Right lobe of liver (tissue), 6 donors: ENCODE data around the gene MAP7. TPM values are rescaled to one million over a fixed set of nuclear protein-coding genes. Genes with fewer than 3 reads are reported as not detected.

Experiments
- ATAC-seq, 4 donors: fragments of 200-7000 bp; cut with Tn5 transposase; one replicate each; pipeline ENCODE4 v1.9.1; 2020; ENCODE audit warnings: mild to moderate bottlenecking in 4 of 4, moderate library complexity in 4 of 4
- DNase-seq, 3 donors: peaks; one replicate each; pipeline ENCODE4 v3.0.0-alpha.2; 2020
- H3K27ac ChIP-seq, 3 donors: fragments of 200-600 bp; one replicate each; pipeline ENCODE4 v1.8.0; 2022
- H3K27me3 ChIP-seq, 2 donors: fragments of 200-600 bp; one replicate each; pipeline ENCODE4 v1.8.0; 2022
- H3K36me3 ChIP-seq, 4 donors: fragments of 200-600 bp; sonication (generic) in 1 of 4; one replicate each; pipeline versions ENCODE4 v1.5.1 to v1.8.0; 2017 to 2022; ENCODE audit warnings: control low read depth in 1 of 4
- H3K4me1 ChIP-seq, 4 donors: fragments of 200-600 bp; sonication (generic) in 1 of 4; one replicate each; pipeline versions ENCODE4 v1.5.1 to v1.8.0; 2017 to 2022; ENCODE audit warnings: control low read depth in 1 of 4
- H3K4me3 ChIP-seq, 3 donors: fragments of 200-600 bp; one replicate each; pipeline ENCODE4 v1.8.0; 2022
- H3K9me3 ChIP-seq, 4 donors: fragments of 200-600 bp; sonication (generic) in 1 of 4; one replicate each; pipeline versions ENCODE4 v1.5.1 to v1.8.0; 2017 to 2022; ENCODE audit warnings: control low read depth in 1 of 4
- CTCF ChIP-seq, 4 donors: fragments of 200-600 bp in 3 of 4; fragments of 450-650 bp in 1 of 4; IDR thresholded peaks; one replicate each; pipeline versions ENCODE4 v1.5.1 to v1.8.0; 2016 to 2022; ENCODE audit warnings: antibody characterized with exemption in 4 of 4, mild to moderate bottlenecking in 2 of 4
- POLR2A ChIP-seq: fragments of 450-650 bp; IDR thresholded peaks from one replicate; pipeline ENCODE4 v1.6.1; 2017; ENCODE audit warnings: antibody characterized with exemption, mild to moderate bottlenecking
- WGBS: methylation state at CpG from one replicate; pipeline ENCODE4 v1.1.6; 2018; ENCODE audit warnings: low coverage, low lambda C conversion rate; ENCODE audit not compliant: insufficient coverage; ENCODE audit errors: missing lambda C conversion rate; 5-methylcytosine and 5-hydroxymethylcytosine counted together
- intact Hi-C, 2 donors: fragments of 100-400 bp; cut with DNase I; formaldehyde crosslinking; loops; one replicate each; pipeline versions ENCODE4 v1.11.2 to v1.14.1; 2022
- total RNA-seq, 6 experiments: library from RNA; depleted of rRNA in 2 of 6; stranded (reverse); fragments of >200 nt in 2 of 6; fragmentation: NEBNext Ultra II Directional in 3 of 6; extraction: Animal tissue kit (Norgen Biotek cat#: 25700) in 3 of 6; gene quantifications; one replicate each; pipeline versions ENCODE4 v1.1.0 to v1.2.4, GENCODE V29; 2016 to 2023
- donor health status: DM: no; HTN: yes; CAD: no.
- donor health status: DM: no; HTN: no; CAD: no.
- donor health status: DM: no; HTN: no; CAD: no.
- donor health status: DM: no; HTN: yes; CAD: no.
- donor health status: DM: no; HTN: yes; CAD: no.

The MAP7 gene
- total RNA-seq, 6 experiments from 2014 or later = 14.8 to 20.9 (median 17.9) TPM

GRCh38 chr6:136371959-136372358 is 178.3 kb downstream of the MAP7 start:
- intact Hi-C loops = no loop called here
- TF ChIP-seq POLR2A (no peak), CTCF (IDR thresholded peaks at IDR 0.05) (no peak)
- peaks cover 0 to 6% (median 0%) of the 10 kb centered on the region in 4 donors for H3K36me3 ChIP-seq
- no peak overlapping the region for H3K4me3 ChIP-seq
- DNase-seq (no peak), ATAC-seq (no peak)
- H3K27me3 ChIP-seq = no peaks in the 10 kb centered on the region
- no peak overlapping the region for H3K27ac ChIP-seq
- no peaks in the 10 kb centered on the region for H3K4me1 ChIP-seq
- no peaks in the 10 kb centered on the region for H3K9me3 ChIP-seq
- WGBS = 41% methylated on average over 2 of the region's 2 CpGs

GRCh38 chr6:136370988-136371728 is 179.1 kb downstream of the MAP7 start:
- Histone ChIP-seq H3K27me3 (no peaks in the 10 kb centered on the region), H3K4me1 (no peaks in the 10 kb centered on the region), H3K9me3 (no peaks in the 10 kb centered on the region), H3K4me3 (no peak overlapping the region), H3K36me3 (peaks cover 0 to 6% (median 0%) of the 10 kb centered on the region in 4 donors), H3K27ac (no peak overlapping the region)
- intact Hi-C loops = no loop called here
- no peak for TF ChIP-seq POLR2A
- no peak for TF ChIP-seq CTCF (IDR thresholded peaks at IDR 0.05)
- no peak for DNase-seq
- WGBS = 89% methylated on average over 3 of the region's 4 CpGs
- ATAC-seq = no peak

- peak; percentile 45 to 61 (median 60) for DNase-seq
- no peaks in the 10 kb centered on the region for H3K9me3 ChIP-seq
- WGBS = 39% methylated on average over 8 of the region's 11 CpGs
- intact Hi-C loops = no loop called here
- ATAC-seq = peak; percentile 62 to 75 (median 67)
- no peak for TF ChIP-seq POLR2A
- TF ChIP-seq CTCF (IDR thresholded peaks at IDR 0.05) = no peak
- no peaks in the 10 kb centered on the region for H3K27me3 ChIP-seq
- H3K4me3 ChIP-seq = no peak overlapping the region
- peaks cover 0 to 19% (median 5%) of the 10 kb centered on the region in 4 donors for H3K36me3 ChIP-seq
- H3K4me1 ChIP-seq = no peaks in the 10 kb centered on the region
- no peak overlapping the region for H3K27ac ChIP-seq
Observed at GRCh38 chr6:136365776-136366354, 184.4 kb downstream of the MAP7 start.

- no peaks in the 10 kb centered on the region for H3K27me3 ChIP-seq
- peaks cover 0 to 34% (median 11%) of the 10 kb centered on the region in 4 donors for H3K36me3 ChIP-seq
- H3K27ac ChIP-seq = no peak overlapping the region
- TF ChIP-seq CTCF (IDR thresholded peaks at IDR 0.05) (no peak), POLR2A (no peak)
- no peak overlapping the region for H3K4me3 ChIP-seq
- no peak for ATAC-seq
- no peaks in the 10 kb centered on the region for H3K4me1 ChIP-seq
- intact Hi-C loops = no loop called here
- no peak for DNase-seq
- H3K9me3 ChIP-seq = no peaks in the 10 kb centered on the region
- 93% methylated on average over 10 of the region's 11 CpGs for WGBS
Observed at GRCh38 chr6:136362421-136363356, 187.5 kb downstream of the MAP7 start.
